OCI-LY1 (cell line): ENCODE measurements around the gene MYO1A.

Experiments
- CTCF ChIP-seq: fragments of 200-600 bp; sonication (generic), shearing (Covaris generic); IDR thresholded peaks from 2 replicates; pipeline ENCODE4 v1.5.1; 2017; ENCODE audit warnings: mild to moderate bottlenecking, antibody characterized with exemption, low read length, moderate library complexity, mixed read lengths
- EZH2 ChIP-seq: fragments of 200-600 bp; sonication (generic), shearing (Covaris generic); IDR thresholded peaks from 2 replicates; pipeline ENCODE4 v1.8.0; 2017; ENCODE audit warnings: borderline replicate concordance, mixed run types, mild to moderate bottlenecking, antibody characterized with exemption, low read length, moderate library complexity, mixed read lengths

DNA sequence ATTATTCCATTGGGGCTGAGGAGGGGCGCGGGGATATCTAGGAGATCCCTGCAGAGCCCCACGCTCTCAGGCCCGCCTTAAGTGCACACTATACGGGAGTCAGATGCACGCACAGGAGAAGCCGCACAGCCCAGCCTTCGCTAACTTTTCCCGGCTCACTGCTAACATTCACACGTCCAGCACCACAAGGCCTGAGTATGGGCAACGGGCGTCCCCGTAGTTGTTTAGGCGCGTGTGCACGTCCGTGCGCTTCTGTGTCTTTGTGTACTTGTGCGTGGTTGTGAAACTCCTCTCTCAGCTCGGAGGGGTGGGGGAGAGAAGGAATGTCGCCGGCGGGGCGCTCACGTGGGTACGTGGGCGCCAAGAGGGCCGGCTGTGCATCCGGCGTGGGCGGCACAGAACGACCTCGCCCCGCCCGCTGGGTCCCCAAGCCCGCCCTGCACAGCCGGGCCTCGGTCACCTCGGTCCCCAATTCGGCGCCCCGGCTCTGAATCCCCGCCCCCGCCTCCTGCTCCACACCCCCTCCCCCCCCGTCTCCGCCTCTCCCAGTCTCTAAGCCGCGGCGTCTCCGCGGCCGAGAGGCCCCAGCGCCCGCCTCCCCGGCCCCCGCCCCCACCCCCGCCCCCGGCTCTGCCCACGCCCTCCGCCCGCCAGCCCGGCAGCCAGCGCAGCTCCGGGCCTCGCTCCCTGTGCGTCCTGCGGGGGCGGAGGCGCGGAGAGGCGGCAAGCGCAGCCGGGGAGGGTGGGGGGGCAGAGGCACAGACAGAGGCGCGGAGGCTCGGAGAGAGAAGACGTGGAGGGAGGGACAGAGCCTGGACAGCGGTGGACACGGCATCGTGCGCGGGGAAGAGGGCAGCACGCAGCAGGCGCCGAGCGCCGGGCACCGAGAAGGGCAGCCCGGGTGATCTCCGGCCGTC is 38.7 kb upstream of the MYO1A start, which contains the start of gene NAB2:
- no peak for TF ChIP-seq EZH2
- TF ChIP-seq CTCF = no peak
